ENCODE data around the gene RNF44. TPM values are rescaled to one million over a fixed set of nuclear protein-coding genes. Genes with fewer than 3 reads are reported as not detected.

Gene RNF44
- total RNA-seq, 1 donor from 2014 or later, result 169 TPM

- H3K27ac Mint-ChIP-seq, result peak overlapping the region; percentile 100
- no peaks in the 10 kb centered on the region for H3K9me3 Mint-ChIP-seq
- no peaks in the 10 kb centered on the region for H3K27me3 Mint-ChIP-seq (ENCODE audit: low read depth)
- H3K36me3 Mint-ChIP-seq, result peaks cover 4% of the 10 kb centered on the region
- H3K4me1 Mint-ChIP-seq, result peaks cover 43% of the 10 kb centered on the region
- TF ChIP-seq, protein P1, sequence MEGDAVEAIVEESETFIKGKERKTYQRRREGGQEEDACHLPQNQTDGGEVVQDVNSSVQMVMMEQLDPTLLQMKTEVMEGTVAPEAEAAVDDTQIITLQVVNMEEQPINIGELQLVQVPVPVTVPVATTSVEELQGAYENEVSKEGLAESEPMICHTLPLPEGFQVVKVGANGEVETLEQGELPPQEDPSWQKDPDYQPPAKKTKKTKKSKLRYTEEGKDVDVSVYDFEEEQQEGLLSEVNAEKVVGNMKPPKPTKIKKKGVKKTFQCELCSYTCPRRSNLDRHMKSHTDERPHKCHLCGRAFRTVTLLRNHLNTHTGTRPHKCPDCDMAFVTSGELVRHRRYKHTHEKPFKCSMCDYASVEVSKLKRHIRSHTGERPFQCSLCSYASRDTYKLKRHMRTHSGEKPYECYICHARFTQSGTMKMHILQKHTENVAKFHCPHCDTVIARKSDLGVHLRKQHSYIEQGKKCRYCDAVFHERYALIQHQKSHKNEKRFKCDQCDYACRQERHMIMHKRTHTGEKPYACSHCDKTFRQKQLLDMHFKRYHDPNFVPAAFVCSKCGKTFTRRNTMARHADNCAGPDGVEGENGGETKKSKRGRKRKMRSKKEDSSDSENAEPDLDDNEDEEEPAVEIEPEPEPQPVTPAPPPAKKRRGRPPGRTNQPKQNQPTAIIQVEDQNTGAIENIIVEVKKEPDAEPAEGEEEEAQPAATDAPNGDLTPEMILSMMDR (IDR thresholded peaks at IDR 0.05; ENCODE audit: unreplicated experiment), result no peak
- peak overlapping the region; percentile 98 for H3K4me3 Mint-ChIP-seq
- DNase-seq (ENCODE audit: low spot score in 2 of 2, unreplicated experiment in 2 of 2), result peak; percentile 61 to 75
Observed at GRCh38 chr5:176536132-176536901, 885 bp downstream of the RNF44 start.

GRCh38 chr5:176535664-176536131 lies 1.5 kb downstream of the RNF44 start:
- Mint-ChIP-seq H3K27me3 (ENCODE audit: low read depth) (no peaks in the 10 kb centered on the region), H3K4me3 (peak overlapping the region; percentile 98), H3K36me3 (peaks cover 6% of the 10 kb centered on the region), H3K27ac (peak overlapping the region; percentile 100), H3K9me3 (no peaks in the 10 kb centered on the region), H3K4me1 (peaks cover 40% of the 10 kb centered on the region)
- DNase-seq (ENCODE audit: low spot score in 2 of 2, unreplicated experiment in 2 of 2), result no peak
- TF ChIP-seq, protein P1 (IDR thresholded peaks at IDR 0.05; ENCODE audit: unreplicated experiment), result no peak

DNA sequence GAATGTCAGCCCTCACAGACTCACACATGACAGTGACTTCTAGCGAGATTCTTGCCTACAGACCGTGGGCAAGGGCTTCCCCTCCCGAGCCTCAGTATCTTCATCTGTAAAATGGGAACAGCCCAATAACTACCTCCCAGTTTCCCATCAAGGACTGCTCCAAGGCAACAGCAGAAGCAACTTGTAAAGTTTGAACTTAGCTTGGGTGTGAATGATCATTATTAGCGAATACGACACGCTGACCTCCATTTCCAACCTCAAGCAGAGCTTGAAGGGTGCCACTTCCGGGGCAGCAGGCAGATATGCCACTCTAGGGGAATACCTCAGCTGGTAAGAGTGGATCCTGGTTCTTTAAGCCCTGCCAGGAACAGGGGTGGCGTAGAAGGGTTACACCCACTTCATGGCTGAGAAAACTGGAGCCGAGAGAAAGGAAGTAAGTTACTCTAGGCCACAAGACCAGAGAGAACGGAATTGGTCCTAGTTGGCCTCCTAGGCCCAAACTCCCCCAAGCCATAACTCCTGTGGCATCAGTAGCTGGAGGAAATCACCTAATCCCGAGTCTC lies 2.0 kb downstream of the RNF44 start:
- no peak for DNase-seq (ENCODE audit: low spot score in 2 of 2, unreplicated experiment in 2 of 2)
- H3K9me3 Mint-ChIP-seq, result no peaks in the 10 kb centered on the region
- H3K36me3 Mint-ChIP-seq, result peaks cover 6% of the 10 kb centered on the region
- peak overlapping the region; percentile 98 for H3K4me3 Mint-ChIP-seq
- H3K27me3 Mint-ChIP-seq (ENCODE audit: low read depth), result no peaks in the 10 kb centered on the region
- TF ChIP-seq, protein P1 (IDR thresholded peaks at IDR 0.05; ENCODE audit: unreplicated experiment), result no peak
- peaks cover 36% of the 10 kb centered on the region for H3K4me1 Mint-ChIP-seq
- peak overlapping the region; percentile 100 for H3K27ac Mint-ChIP-seq

DNA sequence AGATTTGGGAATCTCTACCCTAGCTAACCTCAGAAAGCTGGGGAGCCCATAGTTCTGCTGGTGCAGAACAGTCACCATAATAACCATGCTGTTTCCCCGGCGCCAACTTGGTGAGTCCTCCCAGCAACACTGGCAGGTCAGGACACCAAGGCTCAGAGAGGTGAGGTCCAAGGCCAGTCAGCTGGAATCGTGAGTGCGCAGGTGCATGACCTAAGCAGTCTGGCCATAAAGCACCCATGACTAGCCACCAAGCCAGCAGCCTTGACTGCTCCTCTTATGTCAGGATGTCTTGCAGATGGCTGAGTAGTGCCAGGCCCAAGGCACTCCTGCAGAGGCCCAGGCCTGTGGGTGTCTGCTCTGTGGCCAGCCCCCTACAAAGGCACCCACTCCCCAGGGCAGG lies 2.6 kb downstream of the RNF44 start:
- H3K9me3 Mint-ChIP-seq, result no peaks in the 10 kb centered on the region

GRCh38 chr5:176533894-176534611 lies 3.1 kb downstream of the RNF44 start:
- Mint-ChIP-seq H3K4me3 (peak overlapping the region; percentile 98), H3K27me3 (ENCODE audit: low read depth) (no peaks in the 10 kb centered on the region), H3K36me3 (peaks cover 6% of the 10 kb centered on the region), H3K4me1 (peaks cover 36% of the 10 kb centered on the region), H3K27ac (peak overlapping the region; percentile 100), H3K9me3 (no peaks in the 10 kb centered on the region)
- TF ChIP-seq, protein P1 (IDR thresholded peaks at IDR 0.05; ENCODE audit: unreplicated experiment), result no peak
- no peak for DNase-seq (ENCODE audit: low spot score in 2 of 2, unreplicated experiment in 2 of 2)

More for the DNA sequence above, 2.6 kb downstream of the RNF44 start:
- TF ChIP-seq, protein P1 (IDR thresholded peaks at IDR 0.05; ENCODE audit: unreplicated experiment), result no peak
- Mint-ChIP-seq H3K4me1 (peaks cover 36% of the 10 kb centered on the region), H3K36me3 (peaks cover 6% of the 10 kb centered on the region), H3K27me3 (ENCODE audit: low read depth) (no peaks in the 10 kb centered on the region), H3K4me3 (peak overlapping the region; percentile 98), H3K27ac (peak overlapping the region; percentile 100)
- no peak for DNase-seq (ENCODE audit: low spot score in 2 of 2, unreplicated experiment in 2 of 2)
